Trophoblast cell (in vitro differentiated cells and primary cell): ENCODE measurements around the gene DVL3.
A peak's percentile ranks its signal among the peaks of the same experiment; 100 is the strongest.

Source experiments
- DNase-seq, 2 donors: peaks; one replicate each; pipeline ENCODE4 v3.0.0-alpha.2; 2016
- H2AFZ ChIP-seq: 2 replicates; pipeline ENCODE4 v1.6.1; 2013; ENCODE audit warnings: low read length, moderate library complexity, mild to moderate bottlenecking; ENCODE audit not compliant: insufficient read depth, poor library complexity
- H2AK5ac ChIP-seq: 2 replicates; pipeline ENCODE4 v1.6.1; 2013; ENCODE audit warnings: mild to moderate bottlenecking, low read length
- H2BK120ac ChIP-seq: 2 replicates; pipeline ENCODE4 v1.6.1; 2013; ENCODE audit warnings: low read length, mild to moderate bottlenecking, moderate library complexity; ENCODE audit not compliant: insufficient read depth, poor library complexity
- H2BK12ac ChIP-seq: 2 replicates; pipeline ENCODE4 v1.6.1; 2013; ENCODE audit warnings: mild to moderate bottlenecking, low read length, moderate library complexity
- H2BK5ac ChIP-seq: 2 replicates; pipeline ENCODE4 v1.6.1; 2013; ENCODE audit warnings: low read length, low read depth, moderate library complexity, mild to moderate bottlenecking; ENCODE audit not compliant: poor library complexity
- H3K14ac ChIP-seq: 2 replicates; pipeline ENCODE4 v1.6.1; 2013; ENCODE audit warnings: mild to moderate bottlenecking, low read length
- H3K18ac ChIP-seq: 2 replicates; pipeline ENCODE4 v1.6.1; 2013; ENCODE audit warnings: mild to moderate bottlenecking, low read length
- H3K23ac ChIP-seq: 2 replicates; pipeline ENCODE4 v1.6.1; 2013; ENCODE audit warnings: low read length
- H3K27ac ChIP-seq: 2 replicates; pipeline ENCODE4 v1.5.1; 2013; ENCODE audit warnings: low read depth, mild to moderate bottlenecking, inconsistent platforms, low read length, moderate library complexity
- H3K27me3 ChIP-seq: 2 replicates; pipeline ENCODE4 v1.6.1; 2013; ENCODE audit warnings: inconsistent platforms, mild to moderate bottlenecking, low read length, moderate library complexity; ENCODE audit not compliant: insufficient read depth
- H3K36me3 ChIP-seq, 2 experiments: 1 replicate in 1 of 2; 2 replicates in 1 of 2; pipeline ENCODE4 v1.6.1; 2013; ENCODE audit warnings: low read length in 2 of 2, mild to moderate bottlenecking in 2 of 2, moderate library complexity in 1 of 2; ENCODE audit not compliant: insufficient read depth in 2 of 2, control insufficient read depth in 1 of 2
- H3K4ac ChIP-seq: 2 replicates; pipeline ENCODE4 v1.6.1; 2013; ENCODE audit warnings: low read depth, mild to moderate bottlenecking, low read length, moderate library complexity
- H3K4me1 ChIP-seq, 2 experiments: 1 replicate in 1 of 2; 2 replicates in 1 of 2; pipeline ENCODE4 v1.6.1; 2013; ENCODE audit warnings: low read length in 2 of 2, mild to moderate bottlenecking in 2 of 2, moderate library complexity in 1 of 2; ENCODE audit not compliant: insufficient read depth in 2 of 2, control insufficient read depth in 1 of 2
- H3K4me2 ChIP-seq: 2 replicates; pipeline ENCODE4 v1.6.1; 2013; ENCODE audit warnings: inconsistent platforms, mild to moderate bottlenecking, low read length, moderate library complexity
- H3K4me3 ChIP-seq: 2 replicates; pipeline ENCODE4 v1.5.1; 2013; ENCODE audit warnings: mild to moderate bottlenecking, low read depth, low read length, inconsistent platforms
- H3K79me1 ChIP-seq: one replicate; pipeline ENCODE4 v1.6.1; 2013; ENCODE audit warnings: low read length
- H3K79me2 ChIP-seq: 2 replicates; pipeline ENCODE4 v1.6.1; 2013; ENCODE audit warnings: low read length, mild to moderate bottlenecking; ENCODE audit not compliant: control insufficient read depth, insufficient read depth, poor library complexity
- H3K9ac ChIP-seq: 2 replicates; pipeline ENCODE4 v1.6.1; 2013; ENCODE audit warnings: mild to moderate bottlenecking, low read length
- H3K9me3 ChIP-seq: 2 replicates; pipeline ENCODE4 v1.6.1; 2013; ENCODE audit warnings: low read depth, mild to moderate bottlenecking, control low read depth, inconsistent platforms, low read length; ENCODE audit not compliant: insufficient read depth
- H4K12ac ChIP-seq: 2 replicates; pipeline ENCODE4 v1.6.1; 2013; ENCODE audit warnings: low read depth, mild to moderate bottlenecking, low read length, moderate library complexity
- H4K8ac ChIP-seq: 2 replicates; pipeline ENCODE4 v1.6.1; 2013; ENCODE audit warnings: low read depth, mild to moderate bottlenecking, low read length, moderate library complexity
- H4K91ac ChIP-seq: one replicate; pipeline ENCODE4 v1.6.1; 2013; ENCODE audit warnings: low read depth, mild to moderate bottlenecking, low read length, moderate library complexity
- WGBS: extraction: QIAGEN DNeasy Blood & Tissue Kit; methylation state at CpG from one replicate; pipeline ENCODE4 v1.1.7; 2013; ENCODE audit warnings: missing lambda C conversion rate; ENCODE audit not compliant: insufficient read length, insufficient coverage; ENCODE audit errors: extremely low coverage; 5-methylcytosine and 5-hydroxymethylcytosine counted together

The DVL3 gene

GRCh38 chr3:184198509-184198908 lies 43.3 kb downstream of the DVL3 start:
- Histone ChIP-seq H2BK12ac (no peak overlapping the region), H3K36me3 (peaks cover 16 to 17% of the 10 kb centered on the region in 2 experiments), H3K27ac (no peak overlapping the region), H3K4me2 (no peak overlapping the region), H3K27me3 (no peaks in the 10 kb centered on the region), H3K4ac (no peak overlapping the region), H3K23ac (no peak overlapping the region), H3K9me3 (no peaks in the 10 kb centered on the region), H4K12ac (no peak overlapping the region), H3K9ac (no peak overlapping the region), H3K79me1 (no peaks in the 10 kb centered on the region), H3K79me2 (no peaks in the 10 kb centered on the region), H3K14ac (no peak overlapping the region), H3K4me3 (no peak overlapping the region), H4K91ac (no peak overlapping the region), H2BK5ac (no peak overlapping the region), H4K8ac (no peak overlapping the region), H2AK5ac (no peak overlapping the region), H2BK120ac (no peak overlapping the region), H2AFZ (no peak overlapping the region), H3K18ac (no peak overlapping the region), H3K4me1 (no peaks in the 10 kb centered on the region)
- no CpG with 5 or more reads among the region's 9 CpGs for WGBS
- DNase-seq = no peak

GRCh38 chr3:184200825-184201224 lies 45.6 kb downstream of the DVL3 start:
- Histone ChIP-seq H2BK12ac (no peak overlapping the region), H3K4ac (no peak overlapping the region), H4K8ac (no peak overlapping the region), H2AK5ac (no peak overlapping the region), H4K12ac (no peak overlapping the region), H2AFZ (no peak overlapping the region), H3K23ac (no peak overlapping the region), H3K36me3 (peaks cover 0 to 4% of the 10 kb centered on the region in 2 experiments), H3K79me1 (no peaks in the 10 kb centered on the region), H3K79me2 (no peaks in the 10 kb centered on the region), H2BK5ac (no peak overlapping the region), H2BK120ac (no peak overlapping the region), H3K4me2 (no peak overlapping the region), H3K14ac (no peak overlapping the region), H3K4me3 (no peak overlapping the region), H3K9me3 (no peaks in the 10 kb centered on the region), H3K27me3 (no peaks in the 10 kb centered on the region), H3K9ac (no peak overlapping the region), H3K4me1 (no peaks in the 10 kb centered on the region), H4K91ac (no peak overlapping the region), H3K27ac (no peak overlapping the region), H3K18ac (no peak overlapping the region)
- DNase-seq = no peak

GRCh38 chr3:184203526-184203925 lies 48.3 kb downstream of the DVL3 start:
- Histone ChIP-seq H3K4me2 (no peak overlapping the region), H3K4ac (no peak overlapping the region), H3K4me1 (no peaks in the 10 kb centered on the region), H2BK12ac (no peak overlapping the region), H4K8ac (no peak overlapping the region), H2AK5ac (no peak overlapping the region), H3K36me3 (no peaks in the 10 kb centered on the region), H4K12ac (no peak overlapping the region), H3K9me3 (peaks cover 3% of the 10 kb centered on the region), H3K23ac (no peak overlapping the region), H3K9ac (no peak overlapping the region), H3K18ac (no peak overlapping the region), H3K79me2 (no peaks in the 10 kb centered on the region), H2BK5ac (no peak overlapping the region), H3K4me3 (no peak overlapping the region), H2BK120ac (no peak overlapping the region), H3K27ac (no peak overlapping the region), H3K14ac (no peak overlapping the region), H2AFZ (no peak overlapping the region), H3K27me3 (no peaks in the 10 kb centered on the region), H3K79me1 (no peaks in the 10 kb centered on the region), H4K91ac (no peak overlapping the region)
- DNase-seq = peak in 1 of 2 donors; percentile 9
- no CpG with 5 or more reads among the region's 8 CpGs for WGBS

GRCh38 chr3:184209146-184209923 lies 54.2 kb downstream of the DVL3 start:
- Histone ChIP-seq H3K9ac (no peak overlapping the region), H2BK12ac (no peak overlapping the region), H3K27me3 (no peaks in the 10 kb centered on the region), H3K79me1 (no peaks in the 10 kb centered on the region), H2AFZ (no peak overlapping the region), H3K18ac (no peak overlapping the region), H2BK5ac (no peak overlapping the region), H3K27ac (no peak overlapping the region), H3K4me3 (no peak overlapping the region), H3K14ac (no peak overlapping the region), H3K36me3 (no peaks in the 10 kb centered on the region), H3K4me1 (no peaks in the 10 kb centered on the region), H4K91ac (no peak overlapping the region), H4K12ac (no peak overlapping the region), H3K4me2 (no peak overlapping the region), H2AK5ac (no peak overlapping the region), H3K4ac (no peak overlapping the region), H3K23ac (no peak overlapping the region), H3K79me2 (no peaks in the 10 kb centered on the region), H3K9me3 (peaks cover 3% of the 10 kb centered on the region), H4K8ac (no peak overlapping the region), H2BK120ac (no peak overlapping the region)
- no CpG with 5 or more reads among the region's 11 CpGs for WGBS
- DNase-seq = no peak
